Eye (tissue), 1 donor: ENCODE results near the gene PEX11G.

Experiments
- DNase-seq: peaks from one replicate; pipeline ENCODE4 v3.0.0-alpha.2; 2015

PEX11G gene

DNA sequence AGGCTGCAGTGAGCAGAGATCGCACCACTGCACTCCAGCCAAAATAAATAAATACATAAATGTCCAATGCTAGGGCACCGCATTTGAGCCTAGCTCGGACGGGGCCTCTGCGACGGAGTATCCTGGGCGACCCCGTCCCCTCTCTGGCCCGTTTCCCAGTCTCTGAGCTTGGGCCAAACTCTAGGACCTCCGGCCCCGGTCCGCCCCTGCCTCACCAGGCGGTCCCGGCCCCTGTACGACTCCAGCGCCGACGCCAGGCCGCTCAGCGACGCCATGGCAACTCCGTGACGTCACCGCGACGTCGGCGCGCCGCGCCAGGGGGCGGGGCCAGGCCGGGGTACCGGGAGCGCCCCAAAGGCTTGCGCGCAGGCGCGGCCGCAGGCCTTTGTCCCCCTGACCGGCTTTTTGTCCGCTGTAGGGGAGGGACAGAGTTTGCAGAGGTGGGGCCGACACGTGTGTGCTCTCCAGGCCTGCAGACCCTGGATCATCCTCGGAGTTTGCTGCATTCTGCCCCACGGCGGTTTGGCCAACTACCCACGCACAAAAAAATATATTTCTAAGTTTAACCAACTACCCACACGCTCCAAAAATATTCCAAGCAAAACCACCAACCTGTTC is at the start of gene PEX11G:
PEX11G (minus strand) TSS at position 300 of the 618 bp plus-strand sequence; CDS start at position 275, 25 bp downstream.
- peak; percentile 97 for DNase-seq

DNA sequence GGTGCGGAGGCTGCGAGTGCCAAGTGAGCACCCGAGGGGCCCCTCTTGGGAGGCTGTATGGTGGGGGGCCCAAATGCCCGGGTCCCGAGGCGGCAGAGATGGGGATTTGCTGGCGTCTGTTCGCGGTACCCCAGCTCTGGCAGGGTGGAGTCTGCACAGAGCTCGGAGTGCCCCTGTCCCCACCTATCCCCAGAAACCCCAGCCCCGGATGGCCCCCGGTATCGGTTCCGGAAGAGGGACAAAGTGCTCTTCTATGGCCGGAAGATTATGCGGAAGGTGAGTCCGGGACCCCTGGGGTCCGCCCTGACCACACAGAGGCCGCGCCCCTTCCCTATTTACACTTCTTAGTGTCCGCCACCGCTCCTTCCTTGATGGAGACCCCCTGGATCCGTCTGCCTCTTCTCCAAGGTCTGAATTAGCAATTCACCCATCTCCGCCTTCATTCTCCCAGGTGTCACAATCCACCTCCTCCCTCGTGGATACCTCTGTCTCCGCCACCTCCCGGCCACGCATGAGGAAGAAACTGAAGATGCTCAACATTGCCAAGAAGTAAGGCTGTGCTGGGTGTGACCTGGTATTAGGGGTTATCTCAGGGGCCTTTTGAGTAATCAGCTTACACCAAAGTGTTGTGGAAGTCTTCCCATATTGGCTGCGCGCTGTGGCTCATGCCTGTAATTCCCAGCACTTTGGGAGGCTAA is 47.3 kb upstream of the PEX11G start:
- no peak for DNase-seq

GRCh38 chr19:7535047-7535997 is 46.5 kb upstream of the PEX11G start, which contains the start of gene PNPLA6:
Gene PNPLA6, plus strand, starts transcription at chr19:7535717. Its CDS starts 72 bp downstream, at chr19:7535789.
- peak; percentile 98 for DNase-seq

GRCh38 chr19:7534531-7535046 is 45.8 kb upstream of the PEX11G start:
- DNase-seq, result peak; percentile 89

DNA sequence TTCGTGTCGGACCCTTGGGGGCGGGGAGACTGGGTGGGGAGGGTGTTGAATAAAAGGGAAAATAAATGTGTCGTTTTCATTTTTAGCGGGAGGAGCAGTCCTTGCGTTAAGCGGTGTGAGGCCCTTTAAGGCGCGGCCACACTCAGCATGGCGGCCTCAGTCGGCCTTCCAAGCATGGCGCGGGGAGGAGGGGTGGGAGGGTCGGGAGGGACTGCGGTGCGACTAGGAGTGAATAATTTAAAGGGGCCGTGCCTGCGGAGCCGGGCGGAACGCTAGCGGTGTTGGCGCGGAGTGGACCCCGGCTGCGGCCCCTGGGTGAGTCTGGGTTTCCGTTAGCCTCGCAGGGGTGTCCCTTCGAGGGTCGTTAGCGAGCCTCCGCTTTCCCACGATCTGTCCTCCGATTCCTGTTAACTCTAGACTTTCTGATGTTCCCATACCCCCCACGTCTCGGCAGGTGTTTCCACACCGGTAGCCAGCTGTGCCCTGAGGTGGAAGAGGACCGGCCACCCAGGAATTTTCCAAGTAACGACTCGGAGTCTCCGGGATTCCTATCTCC is 45.2 kb upstream of the PEX11G start:
- DNase-seq, result peak; percentile 96

GRCh38 chr19:7533281-7533885 is 44.5 kb upstream of the PEX11G start:
- DNase-seq, result peak; percentile 71

DNA sequence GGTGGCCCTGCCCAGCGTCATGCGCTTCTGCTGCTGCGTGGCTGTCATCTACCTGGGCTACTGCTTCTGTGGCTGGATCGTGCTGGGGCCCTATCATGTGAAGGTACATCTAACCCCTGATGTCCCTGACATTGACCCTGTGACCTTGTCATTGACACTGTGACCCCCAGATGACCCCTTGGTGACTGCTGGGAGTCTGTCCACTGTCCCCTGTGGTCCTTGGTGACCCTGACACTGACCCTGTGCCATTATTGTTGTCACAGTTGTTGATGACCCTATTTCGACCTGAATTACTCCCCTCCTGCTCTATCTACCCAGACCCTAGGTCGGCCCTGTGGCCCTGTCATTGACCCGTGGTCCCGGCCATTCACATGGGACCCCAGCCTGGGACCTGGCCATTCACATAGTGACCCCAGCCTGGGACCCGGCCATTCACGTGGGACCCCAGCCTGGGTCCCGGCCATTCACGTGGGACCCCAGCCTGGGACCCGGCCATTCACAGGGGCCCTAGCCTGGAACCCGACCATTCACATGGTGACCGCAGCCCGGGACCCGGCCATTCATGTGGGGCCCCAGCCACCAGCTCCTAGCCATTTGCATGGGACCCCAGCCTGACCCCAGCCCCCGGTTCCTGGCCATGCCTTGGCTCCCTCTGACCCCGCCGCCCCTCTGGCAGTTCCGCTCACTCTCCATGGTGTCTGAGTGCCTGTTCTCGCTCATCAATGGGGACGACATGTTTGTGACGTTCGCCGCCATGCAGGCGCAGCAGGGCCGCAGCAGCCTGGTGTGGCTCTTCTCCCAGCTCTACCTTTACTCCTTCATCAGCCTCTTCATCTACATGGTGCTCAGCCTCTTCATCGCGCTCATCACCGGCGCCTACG is 41.0 kb upstream of the PEX11G start:
- DNase-seq, result no peak

DNA sequence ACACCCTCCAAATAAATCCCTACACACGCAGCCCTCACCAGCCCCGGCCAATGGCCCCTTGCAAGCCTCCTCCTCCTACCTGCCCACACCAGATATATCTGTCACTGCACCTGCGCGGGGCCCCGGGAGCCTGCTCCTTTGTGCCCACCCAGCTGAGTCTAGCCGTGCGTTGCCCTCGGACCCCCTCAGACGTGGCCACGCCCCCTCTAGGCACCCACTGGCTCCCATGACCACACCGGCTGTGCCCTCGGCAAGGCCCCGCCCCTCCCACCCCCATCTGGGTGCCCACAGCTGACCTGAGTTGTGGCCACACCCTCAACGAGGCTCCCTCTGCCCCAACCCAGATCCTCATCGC is 40.4 kb upstream of the PEX11G start:
- DNase-seq, result no peak

DNA sequence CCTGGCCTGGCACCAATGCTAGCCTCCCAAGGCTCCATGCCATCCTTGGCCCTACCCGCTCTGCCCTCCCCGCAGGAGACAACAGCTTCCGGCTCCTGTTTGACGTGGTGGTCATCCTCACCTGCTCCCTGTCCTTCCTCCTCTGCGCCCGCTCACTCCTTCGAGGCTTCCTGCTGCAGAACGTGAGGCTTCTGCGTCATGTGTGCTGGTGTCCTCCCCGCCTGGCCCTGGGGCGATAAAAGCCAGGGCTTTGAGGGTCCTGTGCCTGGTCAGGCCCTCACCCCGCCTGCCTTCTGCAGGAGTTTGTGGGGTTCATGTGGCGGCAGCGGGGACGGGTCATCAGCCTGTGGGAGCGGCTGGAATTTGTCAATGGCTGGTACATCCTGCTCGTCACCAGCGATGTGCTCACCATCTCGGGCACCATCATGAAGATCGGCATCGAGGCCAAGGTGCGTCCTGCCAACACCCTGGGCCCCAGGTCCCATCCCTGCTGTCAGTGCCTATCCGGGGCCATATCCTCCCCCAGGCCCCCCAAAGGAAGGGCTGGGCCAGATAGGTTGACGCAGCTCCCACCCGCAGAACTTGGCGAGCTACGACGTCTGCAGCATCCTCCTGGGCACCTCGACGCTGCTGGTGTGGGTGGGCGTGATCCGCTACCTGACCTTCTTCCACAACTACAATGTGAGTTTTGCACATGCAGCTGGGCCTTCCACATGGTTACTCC is 39.8 kb upstream of the PEX11G start:
- DNase-seq, result no peak

DNA sequence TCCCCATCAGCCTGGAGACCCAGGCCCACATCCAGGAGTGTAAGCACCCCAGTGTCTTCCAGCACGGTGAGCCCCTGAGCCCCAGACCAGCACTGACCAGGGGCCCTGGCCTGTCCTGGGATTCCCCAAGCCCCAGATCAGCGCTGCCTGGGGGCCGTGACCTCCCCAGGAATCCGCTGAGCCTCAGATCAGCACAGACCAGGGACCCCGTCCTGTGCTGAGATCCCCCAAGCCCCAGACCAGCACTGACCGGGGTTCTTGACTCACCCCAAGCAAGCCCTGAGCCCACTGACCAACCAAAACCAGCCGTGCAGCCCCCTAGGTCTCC is 39.3 kb upstream of the PEX11G start:
- no peak for DNase-seq

DNA sequence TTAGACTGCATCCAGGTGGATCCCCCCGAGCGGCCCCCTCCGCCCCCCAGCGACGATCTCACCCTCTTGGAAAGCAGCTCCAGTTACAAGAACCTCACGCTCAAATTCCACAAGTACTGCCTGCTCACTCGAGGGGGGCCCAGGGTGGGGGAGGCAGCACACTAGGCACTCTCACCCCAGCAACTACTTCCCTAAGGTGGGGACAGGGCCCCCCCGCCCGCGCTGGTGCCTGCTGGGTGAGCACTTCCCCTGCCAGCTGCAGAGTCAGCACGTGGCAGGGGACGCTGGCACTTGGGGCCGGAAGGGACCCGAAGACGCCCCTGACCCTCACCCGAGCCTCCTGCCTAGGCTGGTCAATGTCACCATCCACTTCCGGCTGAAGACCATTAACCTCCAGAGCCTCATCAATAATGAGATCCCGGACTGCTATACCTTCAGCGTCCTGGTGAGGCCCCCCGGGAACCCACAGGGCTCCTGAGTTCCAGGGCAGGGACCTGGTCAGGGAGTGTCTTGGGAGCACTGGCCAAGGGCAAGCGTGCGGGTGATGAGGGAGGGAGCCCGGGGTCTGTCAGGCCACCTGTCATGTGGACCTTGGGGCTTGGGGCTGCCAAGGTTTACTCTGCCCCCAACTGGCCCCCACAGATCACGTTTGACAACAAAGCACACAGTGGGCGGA is 38.8 kb upstream of the PEX11G start:
- DNase-seq, result no peak

DNA sequence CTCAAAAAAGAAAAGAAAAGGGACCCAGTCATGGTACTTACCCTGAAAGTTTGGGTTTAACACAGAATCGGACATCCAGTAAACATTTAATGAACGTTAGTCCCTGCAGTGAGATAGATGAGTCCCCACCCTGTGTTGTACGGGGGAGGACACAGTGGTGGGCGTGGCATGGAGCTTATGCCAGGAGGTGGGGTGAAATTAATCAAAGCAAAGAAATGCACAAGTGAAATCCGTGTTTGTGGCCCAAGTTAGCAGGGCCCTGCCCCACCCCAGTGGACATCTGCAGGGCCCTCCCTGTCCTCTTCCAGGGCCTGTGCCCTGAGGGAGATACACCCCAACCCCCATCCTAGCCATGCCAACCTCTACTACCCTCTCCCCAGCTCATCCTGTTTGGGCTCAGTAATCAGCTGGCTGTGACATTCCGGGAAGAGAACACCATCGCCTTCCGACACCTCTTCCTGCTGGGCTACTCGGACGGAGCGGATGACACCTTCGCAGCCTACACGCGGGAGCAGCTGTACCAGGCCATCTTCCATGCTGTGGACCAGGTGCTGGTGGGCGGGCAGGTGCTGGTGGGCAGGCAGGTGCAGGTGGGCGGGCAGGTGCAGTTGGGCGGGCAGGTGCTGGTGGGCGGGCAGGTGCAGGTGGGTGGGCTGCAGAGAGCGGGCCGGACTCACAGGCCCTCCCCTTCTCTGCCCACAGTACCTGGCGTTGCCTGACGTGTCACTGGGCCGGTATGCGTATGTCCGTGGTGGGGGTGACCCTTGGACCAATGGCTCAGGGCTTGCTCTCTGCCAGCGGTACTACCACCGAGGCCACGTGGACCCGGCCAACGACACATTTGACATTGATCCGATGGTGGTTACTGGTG is 37.5 kb upstream of the PEX11G start:
- no peak for DNase-seq

DNA sequence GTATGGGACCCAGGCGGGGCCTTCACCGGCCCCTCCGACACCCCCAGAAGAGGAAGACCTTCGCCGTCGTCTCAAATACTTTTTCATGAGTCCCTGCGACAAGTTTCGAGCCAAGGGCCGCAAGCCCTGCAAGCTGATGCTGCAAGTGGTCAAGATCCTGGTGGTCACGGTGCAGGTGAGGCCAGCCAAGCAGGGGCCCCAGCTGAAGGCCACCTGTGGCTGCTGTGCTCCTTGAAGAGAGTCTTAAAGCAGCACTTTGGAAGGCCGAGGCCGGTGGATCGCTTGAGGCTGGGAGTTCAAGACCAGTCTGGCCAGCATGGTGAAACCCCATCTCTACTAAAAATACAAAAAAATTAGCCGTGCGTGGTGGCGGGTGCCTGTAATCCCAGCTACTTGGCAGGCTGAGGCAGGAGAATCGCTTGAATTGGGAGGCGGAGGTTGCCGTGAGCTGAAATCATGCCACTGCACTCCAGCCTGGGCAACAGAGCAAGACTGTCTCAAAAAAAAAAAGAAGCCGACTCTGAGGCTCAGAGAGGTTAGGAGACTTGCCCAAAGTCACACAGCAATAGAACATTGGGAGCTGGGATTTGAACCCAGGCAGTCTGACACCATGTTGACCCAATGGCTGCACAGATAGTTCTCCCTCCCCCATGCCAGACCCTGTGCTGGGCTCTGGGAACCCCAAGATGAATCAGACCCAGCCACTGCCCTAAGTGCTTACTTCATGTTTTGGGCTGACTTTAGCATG is 36.3 kb upstream of the PEX11G start:
- no peak for DNase-seq

- no peak for DNase-seq
Measured at GRCh38 chr19:7524523-7524922, 35.7 kb upstream of the PEX11G start.

GRCh38 chr19:7522923-7523667 is 34.3 kb upstream of the PEX11G start:
- no peak for DNase-seq

DNA sequence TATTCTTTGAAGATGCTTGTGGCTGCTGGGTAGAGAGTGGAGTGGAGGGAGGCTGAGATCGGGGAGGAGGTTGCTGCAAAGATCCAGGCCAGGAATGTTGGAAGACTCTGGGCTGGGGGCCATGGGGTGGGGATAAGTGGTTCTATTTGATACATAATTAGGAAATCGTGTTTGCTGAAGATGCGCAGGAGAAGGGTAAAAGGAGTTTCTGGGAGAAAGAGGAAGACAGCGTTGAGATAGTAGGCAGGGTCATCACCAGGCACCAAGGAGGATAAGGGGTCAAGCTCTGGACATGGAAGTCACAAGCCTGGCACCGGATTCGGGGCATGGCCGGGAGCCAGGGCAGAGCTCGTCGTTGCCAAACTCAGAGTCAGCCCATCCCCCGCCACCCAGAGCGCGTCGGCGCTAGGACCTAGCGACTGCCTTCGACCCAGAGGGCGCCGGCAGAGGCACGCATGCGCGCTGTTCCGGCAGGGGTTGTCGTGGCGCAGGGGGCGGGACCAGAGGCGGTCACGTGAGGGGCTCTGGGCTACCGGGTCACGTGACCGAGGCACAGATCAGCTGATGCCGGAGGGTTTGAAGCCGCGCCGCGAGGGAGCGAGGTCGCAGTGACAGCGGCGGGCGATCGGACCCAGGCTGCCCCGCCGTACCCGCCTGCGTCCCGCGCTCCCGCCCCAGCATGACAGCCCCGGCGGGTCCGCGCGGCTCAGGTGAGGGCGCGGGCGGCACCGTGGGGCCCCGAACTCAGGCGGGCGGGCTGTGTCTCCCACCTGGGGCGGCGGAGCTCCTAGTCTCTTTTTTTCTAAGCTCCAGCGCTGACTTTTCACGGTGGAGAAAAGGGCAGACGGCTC is 33.5 kb upstream of the PEX11G start, which contains the start of gene MCOLN1:
MCOLN1 (plus strand) TSS at position 553 of the 851 bp plus-strand sequence; CDS start at position 680, 127 bp downstream.
- DNase-seq, result peak; percentile 99
